Suprapubic skin (tissue), 4 donors: Measurements from ENCODE around the gene CCL28. TPM values are rescaled to one million over a fixed set of nuclear protein-coding genes. Genes with fewer than 3 reads are reported as not detected.

Experiments
- DNase-seq, 2 donors: peaks; one replicate each; pipeline ENCODE4 v3.0.0-alpha.2; 2019; ENCODE audit warnings: low spot score in 2 of 2
- H3K27ac ChIP-seq: fragments of 200-600 bp; sonication (generic); one replicate; pipeline ENCODE4 v1.5.1; 2019
- H3K27me3 ChIP-seq: fragments of 200-600 bp; sonication (generic); one replicate; pipeline ENCODE4 v1.5.1; 2019
- H3K36me3 ChIP-seq: fragments of 200-600 bp; sonication (generic); one replicate; pipeline ENCODE4 v1.5.1; 2019
- H3K4me1 ChIP-seq: fragments of 200-600 bp; sonication (generic); one replicate; pipeline ENCODE4 v1.5.1; 2019
- H3K4me3 ChIP-seq: fragments of 200-600 bp; sonication (generic); one replicate; pipeline ENCODE4 v1.5.1; 2019; ENCODE audit warnings: mild to moderate bottlenecking
- H3K9me3 ChIP-seq: fragments of 200-600 bp; sonication (generic); one replicate; pipeline ENCODE4 v1.5.1; 2019
- CTCF ChIP-seq, 2 donors: fragments of 200-600 bp in 1 of 2; fragments of 450-650 bp in 1 of 2; sonication (generic) in 1 of 2; IDR thresholded peaks; one replicate each; pipeline ENCODE4 v1.5.1; 2016 to 2019; ENCODE audit warnings: antibody characterized with exemption in 2 of 2, mild to moderate bottlenecking in 1 of 2, moderate library complexity in 1 of 2
- EP300 ChIP-seq: sonication (generic); formaldehyde crosslinking; IDR thresholded peaks from one replicate; pipeline ENCODE4 v1.6.1; 2017; ENCODE audit warnings: antibody characterized with exemption
- POLR2A ChIP-seq, 2 donors: fragments of 450-650 bp; IDR thresholded peaks; one replicate each; pipeline ENCODE4 v1.6.1; 2017; ENCODE audit warnings: antibody characterized with exemption in 2 of 2, mild to moderate bottlenecking in 2 of 2, moderate library complexity in 2 of 2
- POLR2AphosphoS5 ChIP-seq, 3 donors: sonication (generic); formaldehyde crosslinking; IDR thresholded peaks; one replicate each; pipeline ENCODE4 v1.6.1; 2017; ENCODE audit warnings: antibody characterized with exemption in 3 of 3
- WGBS: methylation state at CpG from one replicate; pipeline ENCODE4 v1.1.5; 2018; 5-methylcytosine and 5-hydroxymethylcytosine counted together
- total RNA-seq, 4 donors: library from RNA; depleted of rRNA; stranded (reverse); fragments of >200 nt; gene quantifications; one replicate each; pipeline ENCODE4 v1.1.0, GENCODE V29; 2016

Gene CCL28
- total RNA-seq, 4 donors from 2014 or later, result 10.7 to 24.8 (median 17.8) TPM

DNA sequence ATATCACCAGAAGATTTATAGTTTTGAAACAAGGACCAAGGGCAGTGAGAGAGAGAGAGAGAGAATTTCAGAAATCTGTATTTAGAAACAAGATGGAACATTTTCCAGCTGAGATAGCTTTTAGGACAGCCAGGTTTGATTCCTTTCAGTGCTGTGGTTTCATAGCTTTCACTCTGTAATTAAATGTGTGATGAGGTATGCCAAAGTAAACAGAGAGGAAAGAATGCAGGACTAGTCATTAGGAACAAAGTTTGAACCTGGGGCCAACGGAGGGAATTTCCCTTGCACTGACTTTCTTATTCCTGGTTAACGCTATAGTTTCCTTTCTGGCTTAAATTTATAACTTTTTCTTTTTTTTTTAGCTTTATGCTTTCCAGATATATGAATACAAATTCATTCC, 10.0 kb upstream of the CCL28 start:
- no peak for DNase-seq
- peaks cover 3% of the 10 kb centered on the region for H3K4me1 ChIP-seq
- no peaks in the 10 kb centered on the region for H3K27me3 ChIP-seq
- no peaks in the 10 kb centered on the region for H3K36me3 ChIP-seq
- no peak overlapping the region for H3K4me3 ChIP-seq
- H3K27ac ChIP-seq, result no peak overlapping the region
- no peak for TF ChIP-seq POLR2AphosphoS5 (IDR thresholded peaks at IDR 0.05)
- TF ChIP-seq POLR2A (IDR thresholded peaks at IDR 0.05), result no peak
- TF ChIP-seq EP300, result no peak
- no peak for TF ChIP-seq CTCF (IDR thresholded peaks at IDR 0.05)
- no peaks in the 10 kb centered on the region for H3K9me3 ChIP-seq
- WGBS, result 34% methylated on average over 2 of the region's 2 CpGs

- H3K27ac ChIP-seq, result no peak overlapping the region
Measured at GRCh38 chr5:43421450-43422133, 9.4 kb upstream of the CCL28 start.

GRCh38 chr5:43420241-43420640, 8.1 kb upstream of the CCL28 start:
- TF ChIP-seq CTCF (IDR thresholded peaks at IDR 0.05) (no peak), POLR2A (IDR thresholded peaks at IDR 0.05) (no peak), EP300 (no peak), POLR2AphosphoS5 (IDR thresholded peaks at IDR 0.05) (no peak)
- DNase-seq, result no peak
- Histone ChIP-seq H3K27me3 (no peaks in the 10 kb centered on the region), H3K36me3 (no peaks in the 10 kb centered on the region), H3K4me3 (no peak overlapping the region), H3K27ac (no peak overlapping the region), H3K4me1 (peaks cover 3% of the 10 kb centered on the region), H3K9me3 (no peaks in the 10 kb centered on the region)
- WGBS, result 79% methylated on average over 4 of the region's 4 CpGs

More at GRCh38 chr5:43421450-43422133, 9.4 kb upstream of the CCL28 start:
- Histone ChIP-seq H3K36me3 (no peaks in the 10 kb centered on the region), H3K9me3 (no peaks in the 10 kb centered on the region), H3K27me3 (no peaks in the 10 kb centered on the region), H3K4me1 (peaks cover 3% of the 10 kb centered on the region), H3K4me3 (no peak overlapping the region)
- TF ChIP-seq EP300 (no peak), CTCF (IDR thresholded peaks at IDR 0.05) (no peak), POLR2AphosphoS5 (IDR thresholded peaks at IDR 0.05) (no peak), POLR2A (IDR thresholded peaks at IDR 0.05) (no peak)
- DNase-seq, result no peak
- 69% methylated on average over 7 of the region's 7 CpGs for WGBS

DNA sequence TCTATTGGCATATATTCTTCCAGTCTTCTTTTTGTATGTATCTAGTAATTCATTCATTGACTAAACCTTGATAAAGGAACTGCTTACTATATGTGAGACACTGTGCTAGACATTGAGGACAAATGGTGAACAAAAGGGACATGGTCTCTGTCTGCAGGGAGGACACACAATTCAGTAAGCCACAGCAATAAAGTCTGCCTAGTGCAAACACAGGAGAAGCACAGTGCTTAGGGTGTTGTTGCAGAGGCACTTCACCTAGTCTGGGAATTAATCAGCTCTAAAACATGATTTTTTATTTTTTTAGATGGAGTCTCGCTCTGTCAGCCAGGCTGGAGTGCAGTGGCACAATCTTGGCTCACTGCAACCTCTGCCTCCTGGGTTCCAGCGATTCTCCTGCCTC, 6.4 kb upstream of the CCL28 start:
- no peaks in the 10 kb centered on the region for H3K9me3 ChIP-seq
- no peak for DNase-seq
- 89% methylated on average over 2 of the region's 2 CpGs for WGBS
- peaks cover 3% of the 10 kb centered on the region for H3K4me1 ChIP-seq
- no peak overlapping the region for H3K4me3 ChIP-seq
- H3K36me3 ChIP-seq, result no peaks in the 10 kb centered on the region
- no peaks in the 10 kb centered on the region for H3K27me3 ChIP-seq
- no peak overlapping the region for H3K27ac ChIP-seq
- no peak for TF ChIP-seq POLR2A (IDR thresholded peaks at IDR 0.05)
- TF ChIP-seq CTCF (IDR thresholded peaks at IDR 0.05), result no peak
- no peak for TF ChIP-seq EP300
- TF ChIP-seq POLR2AphosphoS5 (IDR thresholded peaks at IDR 0.05), result no peak

- Histone ChIP-seq H3K36me3 (no peaks in the 10 kb centered on the region), H3K4me1 (peaks cover 6% of the 10 kb centered on the region), H3K27me3 (no peaks in the 10 kb centered on the region), H3K9me3 (no peaks in the 10 kb centered on the region), H3K27ac (no peak overlapping the region), H3K4me3 (no peak overlapping the region)
- WGBS, result 42% methylated on average over 3 of the region's 3 CpGs
- TF ChIP-seq EP300 (no peak), POLR2A (IDR thresholded peaks at IDR 0.05) (no peak), CTCF (IDR thresholded peaks at IDR 0.05) (no peak), POLR2AphosphoS5 (IDR thresholded peaks at IDR 0.05) (no peak)
- no peak for DNase-seq
Measured at GRCh38 chr5:43416803-43417394, 4.7 kb upstream of the CCL28 start.
